Endodermal cell (in vitro differentiated cells): ENCODE results near the gene SPDYE1. TPM values are rescaled to one million over a fixed set of nuclear protein-coding genes. Genes with fewer than 3 reads are reported as not detected.
"Not testable (repeated sequence)": the region's sequence is repeated elsewhere in the genome, so short reads cannot be mapped to it uniquely, and the experiment has no call there.

Experiments
- DNase-seq: peaks from one replicate; pipeline ENCODE4 v3.0.0-alpha.2; 2017
- H3K27ac ChIP-seq: 2 replicates; pipeline ENCODE4 v1.5.1; 2013; ENCODE audit warnings: mild to moderate bottlenecking, low read depth, low read length, moderate library complexity
- H3K27me3 ChIP-seq: 2 replicates; pipeline ENCODE4 v1.6.1; 2013; ENCODE audit warnings: mild to moderate bottlenecking, low read length, moderate library complexity; ENCODE audit not compliant: insufficient read depth, control insufficient read depth, poor library complexity, severe bottlenecking
- H3K36me3 ChIP-seq: 2 replicates; pipeline ENCODE4 v1.7.0; 2013; ENCODE audit warnings: mild to moderate bottlenecking, low read length, moderate library complexity; ENCODE audit not compliant: control insufficient read depth, insufficient read depth
- H3K4me1 ChIP-seq: one replicate; pipeline ENCODE4 v1.7.0; 2013; ENCODE audit warnings: low read length; ENCODE audit not compliant: control insufficient read depth, insufficient read depth
- H3K4me3 ChIP-seq: 2 replicates; pipeline ENCODE4 v1.5.1; 2013; ENCODE audit warnings: mild to moderate bottlenecking, low read length, moderate library complexity
- H3K9ac ChIP-seq: 2 replicates; pipeline ENCODE4 v1.6.1; 2013; ENCODE audit warnings: mild to moderate bottlenecking, low read length, moderate library complexity; ENCODE audit not compliant: poor library complexity, severe bottlenecking; ENCODE audit errors: extremely low read depth
- H3K9me3 ChIP-seq: 2 replicates; pipeline ENCODE4 v1.6.1; 2013; ENCODE audit warnings: mild to moderate bottlenecking, low read length, moderate library complexity; ENCODE audit not compliant: control insufficient read depth
- H3K27ac Mint-ChIP-seq: 2 replicates; pipeline ENCODE4 v1.8.0; 2020; ENCODE audit warnings: mixed read lengths
- H3K27me3 Mint-ChIP-seq: 2 replicates; pipeline ENCODE4 v1.8.0; 2021; ENCODE audit warnings: mild to moderate bottlenecking, mixed read lengths; ENCODE audit not compliant: insufficient read depth
- H3K36me3 Mint-ChIP-seq: 2 replicates; pipeline ENCODE4 v1.8.0; 2020; ENCODE audit warnings: low read depth, mixed read lengths
- H3K4me1 Mint-ChIP-seq: 2 replicates; pipeline ENCODE4 v1.8.0; 2020; ENCODE audit warnings: mixed read lengths
- H3K4me3 Mint-ChIP-seq: 2 replicates; pipeline ENCODE4 v1.8.0; 2020; ENCODE audit warnings: mild to moderate bottlenecking, moderate library complexity, mixed read lengths
- H3K9me3 Mint-ChIP-seq: 2 replicates; pipeline ENCODE4 v1.8.0; 2020; ENCODE audit warnings: mild to moderate bottlenecking, mixed read lengths
- CTCF ChIP-seq: fragments of 200-600 bp; sonication (generic); conservative IDR thresholded peaks from 2 replicates; pipeline ENCODE4 v1.5.0; 2021; ENCODE audit warnings: antibody characterized with exemption, mild to moderate bottlenecking
- WGBS, 2 experiments: methylation state at CpG; one replicate each; pipeline versions ENCODE4 v1.1.5 to v1.1.7; 2013; ENCODE audit warnings: missing lambda C conversion rate in 2 of 2, mixed read lengths in 1 of 2; ENCODE audit not compliant: insufficient coverage in 1 of 2, insufficient read length in 1 of 2; 5-methylcytosine and 5-hydroxymethylcytosine counted together
- total RNA-seq, 2 donors: library from RNA; stranded (reverse); fragmentation: NEBNext Ultra II Directional in 1 of 2; extraction: Animal tissue kit (Norgen Biotek cat#: 25700) in 1 of 2; gene quantifications; 2 replicates in 1 of 2; 3 replicates in 1 of 2; pipeline ENCODE4 v1.2.1, GENCODE V29; 2021

The SPDYE1 gene
- total RNA-seq, 2 donors from 2014 or later: 0.15 TPM; not detected in 1

GRCh38 chr7:43982848-43983247 is 14.8 kb upstream of the SPDYE1 start:
- not testable (repeated sequence) for H3K9me3 ChIP-seq, H3K4me3 ChIP-seq, H3K36me3 Mint-ChIP-seq, H3K36me3 ChIP-seq, H3K4me1 Mint-ChIP-seq, H3K27ac Mint-ChIP-seq, H3K27me3 ChIP-seq, H3K4me1 ChIP-seq, H3K27ac ChIP-seq, H3K9ac ChIP-seq, H3K27me3 Mint-ChIP-seq, H3K4me3 Mint-ChIP-seq, DNase-seq, H3K9me3 Mint-ChIP-seq
- WGBS, 2 experiments: no CpG with 5 or more reads among the region's 6 CpGs

DNA sequence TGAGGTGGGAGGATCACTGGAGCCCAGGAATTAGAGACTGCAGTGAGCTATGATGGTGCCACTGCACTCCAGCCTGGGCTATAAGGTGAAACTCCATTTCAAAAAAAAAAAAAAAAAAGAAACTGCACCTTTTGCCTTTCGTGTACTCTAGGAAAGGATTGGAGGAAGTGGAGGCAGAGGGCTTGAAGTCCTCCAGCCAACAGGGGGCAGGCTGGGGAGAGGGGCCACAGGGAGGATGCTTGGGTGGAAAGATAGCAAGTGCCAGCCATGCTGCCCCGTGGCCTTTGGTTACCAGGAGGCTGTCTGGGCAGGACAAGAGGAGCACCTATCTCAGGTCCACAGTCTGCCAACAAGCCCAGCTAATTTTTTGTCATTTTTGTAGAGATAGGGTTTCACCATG is 14.0 kb upstream of the SPDYE1 start:
- H3K4me3 ChIP-seq, H3K27me3 ChIP-seq, H3K27me3 Mint-ChIP-seq, H3K36me3 Mint-ChIP-seq, H3K9me3 Mint-ChIP-seq, H3K27ac ChIP-seq, H3K9ac ChIP-seq, H3K4me1 Mint-ChIP-seq, H3K4me1 ChIP-seq, H3K9me3 ChIP-seq, H3K4me3 Mint-ChIP-seq, DNase-seq, H3K36me3 ChIP-seq, H3K27ac Mint-ChIP-seq: not testable (repeated sequence)
- peak; percentile 37 for TF ChIP-seq CTCF
- 100% methylated on average over 1 of the region's 2 CpGs; no CpG with 5 or more reads in 1 of the 2 experiments for WGBS, 2 experiments

DNA sequence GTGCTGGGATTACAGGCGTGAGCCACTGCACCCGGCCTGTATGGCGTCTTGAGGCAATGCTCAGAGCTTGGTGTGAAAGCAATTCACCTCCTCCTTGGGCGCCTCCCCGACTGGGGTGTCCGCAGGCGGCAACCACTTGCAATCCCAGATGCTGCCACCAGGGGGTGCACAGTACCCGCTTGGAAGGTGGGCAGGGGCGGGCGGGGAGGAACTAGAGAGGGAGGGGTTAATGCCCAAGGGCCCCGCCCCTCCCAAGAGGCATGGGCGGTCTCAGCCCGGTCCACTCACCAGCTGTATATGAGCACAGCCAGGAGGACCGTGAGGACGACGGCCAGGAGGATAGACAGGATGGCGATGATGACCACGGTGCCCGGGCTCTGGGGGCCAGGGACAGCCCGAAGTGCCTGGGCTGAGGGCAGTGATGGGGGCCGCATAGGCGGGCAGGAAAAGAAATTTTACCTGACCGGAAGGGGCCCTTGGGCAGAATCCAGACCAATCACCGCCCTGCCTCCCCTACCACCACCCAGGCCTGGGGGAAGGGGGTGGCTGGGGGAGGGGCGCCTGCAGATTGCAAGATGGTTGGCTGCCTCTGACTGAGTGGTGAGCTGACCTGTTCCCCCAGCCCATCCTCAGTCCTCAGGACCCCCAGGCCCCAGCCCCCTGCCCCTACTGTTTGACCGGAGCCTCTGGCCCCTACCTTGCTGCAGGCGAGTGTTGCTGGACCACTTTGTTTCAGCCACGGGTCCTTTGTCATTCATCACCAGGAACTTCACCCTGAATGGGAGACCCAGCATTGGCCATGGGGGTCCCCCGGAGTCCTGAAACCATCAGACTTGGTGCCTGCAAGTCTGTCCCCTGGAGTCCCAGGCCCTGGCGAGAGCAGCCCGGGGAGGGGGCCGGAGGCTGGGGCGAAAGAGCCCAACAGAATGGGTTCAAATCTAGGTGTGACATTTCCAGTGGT is 11.5 kb upstream of the SPDYE1 start:
- DNase-seq: peak; percentile 95
- H3K9me3 Mint-ChIP-seq, H3K27me3 ChIP-seq, H3K27ac ChIP-seq, H3K4me1 ChIP-seq, H3K27me3 Mint-ChIP-seq, H3K4me1 Mint-ChIP-seq, H3K9me3 ChIP-seq, H3K36me3 ChIP-seq, H3K4me3 ChIP-seq, H3K9ac ChIP-seq, H3K36me3 Mint-ChIP-seq: not testable (repeated sequence)
- Mint-ChIP-seq H3K27ac (peak overlapping the region; percentile 76), H3K4me3 (peak overlapping the region; percentile 63)
- TF ChIP-seq CTCF: peak; percentile 79
- WGBS, 2 experiments: 0 to 20% methylated on average over 3 to 20 of the region's 33 CpGs

DNA sequence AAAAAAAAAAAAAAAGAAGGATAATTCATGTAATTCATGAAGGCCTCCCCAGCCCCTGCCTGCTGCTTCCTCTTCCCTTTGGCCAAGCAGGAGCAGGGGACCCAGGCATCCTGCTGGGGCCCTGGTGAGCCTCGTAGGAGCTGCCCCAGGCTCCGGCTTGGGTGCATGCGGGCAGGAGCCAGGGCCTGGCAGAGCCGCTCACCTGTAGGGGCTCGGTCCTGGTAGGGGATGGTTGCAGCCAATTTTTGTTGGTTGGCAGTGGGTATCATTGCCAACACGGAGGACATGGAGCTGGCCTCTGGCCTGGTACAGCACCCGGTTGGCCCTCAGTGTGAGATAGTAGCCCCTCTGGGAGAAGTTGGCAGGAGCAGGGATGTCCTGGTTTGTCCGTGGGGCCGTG is 10.2 kb upstream of the SPDYE1 start:
- not testable (repeated sequence) for H3K9me3 ChIP-seq, H3K36me3 ChIP-seq, H3K27ac Mint-ChIP-seq, H3K4me1 ChIP-seq, H3K27ac ChIP-seq, H3K9me3 Mint-ChIP-seq, H3K27me3 Mint-ChIP-seq, H3K4me1 Mint-ChIP-seq, H3K36me3 Mint-ChIP-seq, H3K4me3 Mint-ChIP-seq, H3K9ac ChIP-seq, H3K4me3 ChIP-seq, H3K27me3 ChIP-seq
- WGBS, 2 experiments: 97% methylated on average over 4 of the region's 9 CpGs; no CpG with 5 or more reads in 1 of the 2 experiments
- DNase-seq: peak; percentile 8

- not testable (repeated sequence) for H3K4me3 Mint-ChIP-seq, H3K4me3 ChIP-seq, H3K9me3 Mint-ChIP-seq, H3K27ac Mint-ChIP-seq, H3K36me3 ChIP-seq, H3K27ac ChIP-seq, H3K9ac ChIP-seq, H3K36me3 Mint-ChIP-seq, H3K27me3 ChIP-seq, H3K4me1 ChIP-seq, H3K4me1 Mint-ChIP-seq, H3K27me3 Mint-ChIP-seq, H3K9me3 ChIP-seq
- DNase-seq: peak; percentile 47
- WGBS, 2 experiments: 91 to 100% methylated on average over 2 to 10 of the region's 12 CpGs
These were observed 7.6 kb upstream of the SPDYE1 start for GRCh38 chr7:43990011-43990585.
